MCF 10A (cell line): ENCODE results near the gene PNPLA3. TPM values are rescaled to one million over a fixed set of nuclear protein-coding genes. Genes with fewer than 3 reads are reported as not detected.

Experiments
- Bru-seq: library from RNA; stranded (reverse); fragments of 400-500 nt; gene quantifications from one replicate; lab custom pipeline; 2021; lab: Mats Ljungman, UMichigan
- BruChase-seq, 2 experiments: library from RNA; stranded (reverse); fragments of 400-500 nt; gene quantifications; one replicate each; lab custom pipeline; 2021; lab: Mats Ljungman, UMichigan
- BruUV-seq: library from RNA; stranded (reverse); fragments of 400-500 nt; replicated peaks from 2 replicates; lab custom pipeline; 2021; lab: Mats Ljungman, UMichigan
- CTCF ChIA-PET: fragments of 300-600 bp; sonication (Branson Sonifier 250); formaldehyde crosslinking; extraction: SDS; loops from one replicate; lab custom pipeline; 2021; ENCODE audit warnings: antibody characterized with exemption, inconsistent platforms; lab: Yijun Ruan, JAX
- POLR2A ChIA-PET: fragments of 300-600, 350-650 bp; sonication (Branson Sonifier 250); formaldehyde crosslinking; extraction: SDS; loops from one replicate; lab custom pipeline; 2020; ENCODE audit warnings: antibody characterized with exemption, inconsistent platforms; lab: Yijun Ruan, JAX
- DNase-seq: peaks from one replicate; pipeline ENCODE4 v3.0.0-alpha.2; 2018; ENCODE audit not compliant: unreplicated experiment
- H3K27ac Mint-ChIP-seq: one replicate; pipeline ENCODE4 v1.8.0; 2022; ENCODE audit warnings: mild to moderate bottlenecking, low read depth, mixed read lengths; ENCODE audit not compliant: unreplicated experiment
- H3K27me3 Mint-ChIP-seq: one replicate; pipeline ENCODE4 v1.8.0; 2022; ENCODE audit warnings: mixed read lengths; ENCODE audit not compliant: insufficient read depth, unreplicated experiment
- H3K36me3 Mint-ChIP-seq: one replicate; pipeline ENCODE4 v1.8.0; 2022; ENCODE audit warnings: mild to moderate bottlenecking, moderate library complexity, mixed read lengths; ENCODE audit not compliant: insufficient read depth, unreplicated experiment
- H3K4me1 Mint-ChIP-seq: one replicate; pipeline ENCODE4 v1.8.0; 2022; ENCODE audit warnings: mixed read lengths; ENCODE audit not compliant: insufficient read depth, unreplicated experiment
- H3K4me3 Mint-ChIP-seq: one replicate; pipeline ENCODE4 v1.8.0; 2022; ENCODE audit warnings: mild to moderate bottlenecking, moderate library complexity, mixed read lengths; ENCODE audit not compliant: unreplicated experiment
- H3K9me3 Mint-ChIP-seq: one replicate; pipeline ENCODE4 v1.8.0; 2022; ENCODE audit warnings: mixed read lengths; ENCODE audit not compliant: unreplicated experiment
- intact Hi-C: fragments of 100-400 bp; cut with micrococcal nuclease; formaldehyde crosslinking; loops from 2 replicates; pipeline ENCODE4 v1.14.1; 2022
- long read RNA-seq: library from polyadenylated mRNA; stranded (forward); transcript quantifications from one replicate; pipeline ENCODE4 v2.0.0, GENCODE V29; 2022
- total RNA-seq: library from RNA; stranded (reverse); gene quantifications from 2 replicates; pipeline ENCODE4 v1.2.3, GENCODE V29; 2022
- TF ChIP-seq, protein P1 (sequence below): fragments of 200-600 bp; IDR thresholded peaks from one replicate; pipeline ENCODE4 v1.8.0; 2022; ENCODE audit warnings: antibody characterized with exemption, mild to moderate bottlenecking; ENCODE audit not compliant: unreplicated experiment

PNPLA3 gene, protein sequence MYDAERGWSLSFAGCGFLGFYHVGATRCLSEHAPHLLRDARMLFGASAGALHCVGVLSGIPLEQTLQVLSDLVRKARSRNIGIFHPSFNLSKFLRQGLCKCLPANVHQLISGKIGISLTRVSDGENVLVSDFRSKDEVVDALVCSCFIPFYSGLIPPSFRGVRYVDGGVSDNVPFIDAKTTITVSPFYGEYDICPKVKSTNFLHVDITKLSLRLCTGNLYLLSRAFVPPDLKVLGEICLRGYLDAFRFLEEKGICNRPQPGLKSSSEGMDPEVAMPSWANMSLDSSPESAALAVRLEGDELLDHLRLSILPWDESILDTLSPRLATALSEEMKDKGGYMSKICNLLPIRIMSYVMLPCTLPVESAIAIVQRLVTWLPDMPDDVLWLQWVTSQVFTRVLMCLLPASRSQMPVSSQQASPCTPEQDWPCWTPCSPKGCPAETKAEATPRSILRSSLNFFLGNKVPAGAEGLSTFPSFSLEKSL
- 4.1 and 4.2 TPM in 2 replicates for total RNA-seq
- Bru-seq, nascent RNA: percentile 45 among the genes with signal in this experiment
- percentile 51 among the genes with signal in this experiment for BruChase-seq, experiment 1, labeled RNA remaining after a 6-hour chase
- percentile 55 among the genes with signal in this experiment for BruChase-seq, experiment 2, labeled RNA remaining after a 2-hour chase
- long read RNA-seq, partial matches to known transcripts: 3 of 6 reads
- long read RNA-seq, other reads (novel, unspliced or antisense): 2 of 6 reads

DNA sequence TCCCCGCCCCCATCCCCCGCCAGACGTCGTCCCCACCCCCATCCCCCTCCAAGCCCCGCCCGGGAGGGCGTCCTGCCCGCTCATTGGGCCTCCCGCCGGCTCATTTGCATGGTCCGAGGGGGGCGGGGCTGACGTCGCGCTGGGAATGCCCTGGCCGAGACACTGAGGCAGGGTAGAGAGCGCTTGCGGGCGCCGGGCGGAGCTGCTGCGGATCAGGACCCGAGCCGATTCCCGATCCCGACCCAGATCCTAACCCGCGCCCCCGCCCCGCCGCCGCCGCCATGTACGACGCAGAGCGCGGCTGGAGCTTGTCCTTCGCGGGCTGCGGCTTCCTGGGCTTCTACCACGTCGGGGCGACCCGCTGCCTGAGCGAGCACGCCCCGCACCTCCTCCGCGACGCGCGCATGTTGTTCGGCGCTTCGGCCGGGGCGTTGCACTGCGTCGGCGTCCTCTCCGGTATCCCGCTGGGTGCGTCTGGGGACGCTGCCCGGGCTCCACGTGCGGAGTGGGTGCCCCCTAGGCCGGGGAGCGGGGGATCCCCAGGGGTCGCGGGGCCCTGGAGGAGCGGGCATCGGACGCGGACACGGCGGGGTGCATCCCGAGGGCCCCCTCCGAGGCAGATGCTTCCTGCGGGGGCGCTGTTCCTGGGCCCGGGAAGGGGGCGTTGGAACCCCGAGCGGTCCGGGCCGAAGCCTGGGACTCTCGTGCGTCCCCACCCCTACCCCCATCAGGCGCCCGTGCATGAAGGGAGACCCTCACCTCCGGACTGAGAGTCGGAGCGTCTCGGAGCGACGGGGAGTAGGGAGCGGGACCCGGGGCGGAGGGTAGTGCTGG, at the start of gene PNPLA3:
PNPLA3 (plus strand) TSS at position 175 of the 834 bp plus-strand sequence; CDS start at position 282, 107 bp downstream.
- H3K36me3 Mint-ChIP-seq: peaks cover 10% of the 10 kb centered on the region
- TF ChIP-seq, protein P1, sequence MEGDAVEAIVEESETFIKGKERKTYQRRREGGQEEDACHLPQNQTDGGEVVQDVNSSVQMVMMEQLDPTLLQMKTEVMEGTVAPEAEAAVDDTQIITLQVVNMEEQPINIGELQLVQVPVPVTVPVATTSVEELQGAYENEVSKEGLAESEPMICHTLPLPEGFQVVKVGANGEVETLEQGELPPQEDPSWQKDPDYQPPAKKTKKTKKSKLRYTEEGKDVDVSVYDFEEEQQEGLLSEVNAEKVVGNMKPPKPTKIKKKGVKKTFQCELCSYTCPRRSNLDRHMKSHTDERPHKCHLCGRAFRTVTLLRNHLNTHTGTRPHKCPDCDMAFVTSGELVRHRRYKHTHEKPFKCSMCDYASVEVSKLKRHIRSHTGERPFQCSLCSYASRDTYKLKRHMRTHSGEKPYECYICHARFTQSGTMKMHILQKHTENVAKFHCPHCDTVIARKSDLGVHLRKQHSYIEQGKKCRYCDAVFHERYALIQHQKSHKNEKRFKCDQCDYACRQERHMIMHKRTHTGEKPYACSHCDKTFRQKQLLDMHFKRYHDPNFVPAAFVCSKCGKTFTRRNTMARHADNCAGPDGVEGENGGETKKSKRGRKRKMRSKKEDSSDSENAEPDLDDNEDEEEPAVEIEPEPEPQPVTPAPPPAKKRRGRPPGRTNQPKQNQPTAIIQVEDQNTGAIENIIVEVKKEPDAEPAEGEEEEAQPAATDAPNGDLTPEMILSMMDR: no peak
- intact Hi-C loops: no loop called here
- ChIA-PET POLR2A (interaction anchor here (0.6 to 2.5 kb wide), 10 partner anchors 9 to 308 kb away, joined by 3 to 8 read pairs (median 4); partner anchors contain the start of genes EFCAB6 and SAMM50), CTCF (interaction anchor here (1.0 kb wide), 1 partner anchor 39 kb away, joined by 5 read pairs; no protein-coding TSS in a partner anchor)
- TSS peak; percentile 49 for BruUV-seq
- peak within 1 kb of the TSS; percentile 83 for H3K4me3 Mint-ChIP-seq
- H3K27ac Mint-ChIP-seq: peak within 1 kb of the TSS; percentile 90
- peak; percentile 90 for DNase-seq
- H3K4me1 Mint-ChIP-seq: peaks cover 47% of the 10 kb centered on the region
- no peaks in the 10 kb centered on the region for H3K27me3 Mint-ChIP-seq
- no peaks in the 10 kb centered on the region for H3K9me3 Mint-ChIP-seq

DNA sequence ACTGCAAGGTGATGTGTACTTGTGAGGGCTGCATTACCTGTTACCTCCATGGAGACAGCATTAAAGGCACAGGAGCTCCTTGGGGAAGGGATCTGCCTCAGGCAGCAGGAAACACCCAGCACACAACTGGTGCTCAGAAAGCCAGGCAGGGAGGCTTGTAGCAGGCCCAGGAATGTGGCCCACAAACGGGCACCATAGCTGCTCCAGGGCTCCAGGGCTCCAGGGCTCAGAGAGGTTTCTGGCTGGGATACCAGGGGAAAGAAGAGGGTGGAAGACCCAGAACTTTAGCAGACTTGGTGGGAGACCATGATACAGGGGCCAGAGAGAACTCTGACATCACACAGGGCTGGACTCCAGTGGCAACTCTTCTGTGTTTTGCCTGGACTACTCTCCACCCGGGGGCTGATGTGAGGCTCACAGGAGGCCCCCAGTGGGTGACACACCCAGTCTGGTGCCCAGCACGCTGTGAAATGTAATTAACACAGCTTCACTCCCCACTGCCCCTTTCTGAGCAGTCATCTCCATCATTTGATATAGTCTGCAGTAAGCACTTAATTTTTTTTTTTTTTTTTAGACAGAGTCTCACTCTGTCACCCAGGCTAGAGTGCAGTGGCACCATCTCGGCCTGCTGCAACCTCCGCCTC, 46.6 kb upstream of the PNPLA3 start:
- BruUV-seq: no TSS peak
- Mint-ChIP-seq H3K36me3 (no peaks in the 10 kb centered on the region), H3K4me3 (no peak overlapping the region), H3K4me1 (no peaks in the 10 kb centered on the region), H3K27ac (no peak overlapping the region), H3K27me3 (peaks cover 79% of the 10 kb centered on the region), H3K9me3 (no peaks in the 10 kb centered on the region)
- no peak for DNase-seq
- POLR2A ChIA-PET: no interaction called here
- TF ChIP-seq, protein P1: no peak
- intact Hi-C loops: no loop called here
- CTCF ChIA-PET: no interaction called here

DNA sequence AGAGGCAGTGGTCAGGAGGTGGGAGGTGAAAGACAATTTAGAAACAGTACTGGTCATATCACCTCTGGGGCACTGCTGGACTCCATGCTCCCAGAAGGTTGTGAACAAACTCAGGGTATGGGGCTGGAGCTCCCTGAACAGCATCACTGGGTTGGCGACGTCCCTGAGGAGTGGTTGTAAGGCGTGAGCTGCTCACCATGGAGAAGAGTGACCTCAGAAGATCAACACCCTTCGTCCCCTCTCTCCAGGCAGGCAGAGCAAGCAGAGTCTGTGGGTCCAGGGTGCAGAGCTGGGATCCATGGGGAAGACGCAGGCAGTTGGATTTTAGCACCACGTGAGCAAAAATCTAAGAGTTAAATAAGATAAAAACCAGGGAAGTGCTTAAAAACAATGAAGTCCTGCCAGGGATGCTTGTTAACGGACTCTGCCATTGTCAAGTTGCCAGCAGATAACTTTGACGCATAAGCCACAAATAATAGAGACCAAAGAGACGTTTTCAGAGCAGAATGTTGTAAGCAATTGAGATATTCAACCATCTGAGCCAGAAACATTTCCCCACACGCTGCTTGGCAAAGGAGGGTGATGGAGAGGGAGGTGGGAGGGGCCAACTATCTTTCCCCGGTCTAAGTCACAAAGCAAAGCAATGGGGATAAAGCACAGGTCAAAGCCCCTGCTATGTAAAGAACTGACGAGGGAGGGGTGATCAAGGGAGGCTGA, 45.4 kb upstream of the PNPLA3 start:
- ChIA-PET CTCF (interaction anchor here (0.6 kb wide), 1 partner anchor 9 kb away, joined by 3 read pairs; no protein-coding TSS in a partner anchor), POLR2A (interaction anchor here (0.6 to 0.7 kb wide), 3 partner anchors 76 to 684 kb away, joined by 3 to 4 read pairs (median 4); no protein-coding TSS in a partner anchor)
- Mint-ChIP-seq H3K27ac (no peak overlapping the region), H3K9me3 (no peaks in the 10 kb centered on the region), H3K27me3 (peaks cover 66% of the 10 kb centered on the region), H3K4me1 (no peaks in the 10 kb centered on the region), H3K4me3 (no peak overlapping the region), H3K36me3 (no peaks in the 10 kb centered on the region)
- intact Hi-C loops: no loop called here
- TF ChIP-seq, protein P1: no peak
- no TSS peak for BruUV-seq
- DNase-seq: no peak
